ENCODE results near the gene SULT2B1. TPM values are rescaled to one million over a fixed set of nuclear protein-coding genes. Genes with fewer than 3 reads are reported as not detected.

SULT2B1 gene
- total RNA-seq, 1 donor from 2014 or later, result not detected

GRCh38 chr19:48603449-48603848 lies 51.5 kb downstream of the SULT2B1 start:
- POLR2A ChIA-PET, result no interaction called here
- intact Hi-C loops (cut with micrococcal nuclease), result no loop called here
- CTCF ChIA-PET, result no interaction called here
- no peak for ATAC-seq (ENCODE audit: low read depth)
- no peak for TF ChIP-seq CTCF (IDR thresholded peaks at IDR 0.05)
- Mint-ChIP-seq H3K27ac (no peak overlapping the region), H3K36me3 (ENCODE audit: low read depth) (no peaks in the 10 kb centered on the region), H3K9me3 (no peaks in the 10 kb centered on the region), H3K27me3 (no peaks in the 10 kb centered on the region), H3K4me3 (no peak overlapping the region), H3K4me1 (no peaks in the 10 kb centered on the region)
- DNase-seq, result no peak

GRCh38 chr19:48603850-48604249 lies 51.9 kb downstream of the SULT2B1 start:
- no peak for ATAC-seq (ENCODE audit: low read depth)
- no peak for DNase-seq
- no peaks in the 10 kb centered on the region for H3K36me3 Mint-ChIP-seq (ENCODE audit: low read depth)
- ChIA-PET CTCF (no interaction called here), POLR2A (no interaction called here)
- H3K27me3 Mint-ChIP-seq, result no peaks in the 10 kb centered on the region
- H3K9me3 Mint-ChIP-seq, result no peaks in the 10 kb centered on the region
- H3K4me1 Mint-ChIP-seq, result peaks cover 4% of the 10 kb centered on the region
- H3K27ac Mint-ChIP-seq, result no peak overlapping the region
- intact Hi-C loops (cut with micrococcal nuclease), result no loop called here
- H3K4me3 Mint-ChIP-seq, result no peak overlapping the region
- TF ChIP-seq CTCF (IDR thresholded peaks at IDR 0.05), result no peak

- intact Hi-C loops (cut with micrococcal nuclease), result loop anchor here (5.0 kb wide), 1 partner anchor 404 kb away; no protein-coding TSS in a partner anchor
- ATAC-seq (ENCODE audit: low read depth) (no peak), DNase-seq (no peak)
- POLR2A ChIA-PET, result interaction anchor here (1.5 kb wide), 1 partner anchor 13 kb away, joined by 4 read pairs; the partner anchor contains the start of genes RPL18 and SPHK2
- H3K36me3 Mint-ChIP-seq (ENCODE audit: low read depth), result no peaks in the 10 kb centered on the region
- H3K27ac Mint-ChIP-seq, result no peak within 1 kb of the TSS
- no peak for TF ChIP-seq CTCF (IDR thresholded peaks at IDR 0.05)
- CTCF ChIA-PET, result no interaction called here
- no peaks in the 10 kb centered on the region for H3K27me3 Mint-ChIP-seq
- peaks cover 5% of the 10 kb centered on the region for H3K4me1 Mint-ChIP-seq
- H3K9me3 Mint-ChIP-seq, result no peaks in the 10 kb centered on the region
- H3K4me3 Mint-ChIP-seq, result no peak within 1 kb of the TSS
Measured at GRCh38 chr19:48606463-48607358, 54.7 kb downstream of the SULT2B1 start, which contains the start of gene SPACA4. Gene SPACA4 (plus strand): TSS chr19:48606742. CDS start chr19:48606979, 237 bp downstream.

GRCh38 chr19:48607359-48607755 lies 55.4 kb downstream of the SULT2B1 start:
- POLR2A ChIA-PET, result interaction anchor here (0.6 kb wide), 1 partner anchor 10 kb away, joined by 7 read pairs; no protein-coding TSS in a partner anchor
- Mint-ChIP-seq H3K27ac (no peak overlapping the region), H3K9me3 (no peaks in the 10 kb centered on the region), H3K4me3 (no peak overlapping the region), H3K27me3 (no peaks in the 10 kb centered on the region), H3K4me1 (peaks cover 5% of the 10 kb centered on the region), H3K36me3 (ENCODE audit: low read depth) (no peaks in the 10 kb centered on the region)
- intact Hi-C loops (cut with micrococcal nuclease), result loop anchor here (5.0 kb wide), 1 partner anchor 405 kb away; no protein-coding TSS in a partner anchor
- ATAC-seq (ENCODE audit: low read depth) (no peak), DNase-seq (no peak)
- CTCF ChIA-PET, result interaction anchor here (2.2 to 2.6 kb wide), 3 partner anchors 100 to 338 kb away, joined by 8 to 11 read pairs (median 10); partner anchors contain the start of gene ZNF114
- TF ChIP-seq CTCF (IDR thresholded peaks at IDR 0.05), result no peak

GRCh38 chr19:48608798-48609263 lies 56.9 kb downstream of the SULT2B1 start:
- intact Hi-C loops (cut with micrococcal nuclease), result loop anchor here (1.0 to 5.0 kb wide), 7 partner anchors 10 to 407 kb away; partner anchors contain the start of genes RPL18 and SPHK2
- TF ChIP-seq CTCF (IDR thresholded peaks at IDR 0.05), result no peak
- H3K36me3 Mint-ChIP-seq (ENCODE audit: low read depth), result no peaks in the 10 kb centered on the region
- ATAC-seq (ENCODE audit: low read depth), result peak; percentile 98
- DNase-seq, result peak; percentile 52
- peaks cover 8% of the 10 kb centered on the region for H3K4me1 Mint-ChIP-seq
- no peaks in the 10 kb centered on the region for H3K9me3 Mint-ChIP-seq
- peak overlapping the region; percentile 59 for H3K27ac Mint-ChIP-seq
- CTCF ChIA-PET, result interaction anchor here (0.6 to 2.6 kb wide), 21 partner anchors 9 to 354 kb away, joined by 3 to 27 read pairs (median 4); partner anchors contain the start of genes KDELR1, RPL18, SPHK2 and ZNF114
- H3K4me3 Mint-ChIP-seq, result peak overlapping the region; percentile 52
- POLR2A ChIA-PET, result interaction anchor here (0.5 to 3.2 kb wide), 15 partner anchors 9 to 1772 kb away, joined by 3 to 56 read pairs (median 4); partner anchors contain the start of genes DBP, EMP3, RPL18 and SPHK2
- no peaks in the 10 kb centered on the region for H3K27me3 Mint-ChIP-seq
